Measurements from ENCODE around the gene MSLN. TPM values are rescaled to one million over a fixed set of nuclear protein-coding genes. Genes with fewer than 3 reads are reported as not detected.

Gene MSLN
- total and polyA plus RNA-seq, 2 of the 8 experiments (the other 6 are each of a cell fraction or from before 2014, with no cell fraction given): 0.28 to 0.50 TPM

DNA sequence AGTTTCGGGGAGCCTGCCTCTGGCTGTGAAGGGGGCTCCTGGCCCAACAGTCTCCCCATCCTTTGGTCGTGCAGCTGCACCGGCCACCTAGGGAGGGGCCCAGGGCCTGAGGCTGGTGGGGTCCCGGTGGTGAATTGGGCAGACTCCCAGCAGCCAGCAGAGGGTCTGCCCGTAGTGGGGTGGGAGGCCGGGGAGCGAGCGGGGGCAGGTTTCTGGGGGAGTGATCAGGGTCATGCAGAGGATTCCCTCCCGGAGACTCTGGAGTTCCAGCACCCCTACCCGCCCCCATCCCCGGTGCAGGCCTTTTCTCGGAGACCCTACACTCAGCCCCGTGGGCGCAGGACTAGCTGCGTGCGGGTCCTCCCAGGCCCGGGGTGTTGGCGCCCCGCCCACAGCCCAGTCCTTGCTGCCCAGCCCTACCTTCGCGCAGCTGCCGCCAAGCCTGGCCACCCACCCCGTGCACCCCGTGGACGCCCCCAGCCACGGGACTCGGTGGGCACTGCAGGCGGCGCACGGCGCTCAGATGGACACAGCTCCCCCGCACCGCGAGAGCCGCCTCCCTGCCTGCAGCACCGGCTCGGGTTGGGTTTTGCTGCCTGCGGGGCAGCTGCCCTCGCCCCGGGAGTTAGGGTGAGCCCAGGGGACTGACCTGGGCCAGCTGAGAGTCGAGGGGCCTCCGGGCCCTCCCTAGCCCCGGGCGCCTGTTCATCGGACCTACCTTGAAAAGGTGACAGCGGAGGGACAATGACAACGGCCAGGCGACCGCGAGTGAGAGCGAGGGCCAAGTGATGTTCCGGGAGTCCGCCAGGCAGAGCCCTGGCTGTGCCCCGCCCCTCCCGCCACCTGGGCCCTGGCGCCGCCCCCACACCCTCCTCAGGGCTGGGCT lies 39.7 kb downstream of the MSLN start, which contains the start of gene GNG13:
Gene GNG13 (minus strand): TSS at position 787 of the 886 bp plus-strand sequence. CDS start 1,657 bp downstream, outside the sequence.
- H3K4me2 ChIP-seq (ENCODE audit: insufficient read depth in 1 of 2, low read depth in 2 of 2, low read length in 2 of 2): peak within 1 kb of the TSS; percentile 66 to 85
- no peak within 1 kb of the TSS for H2AFZ ChIP-seq (ENCODE audit: low read length)
- H2AK5ac ChIP-seq (ENCODE audit: low read depth, low read length): no peak within 1 kb of the TSS
- peaks cover 5 to 15% of the 10 kb centered on the region in 2 experiments for H4K20me1 ChIP-seq (replicated peaks in 1 of 2; ENCODE audit: control insufficient read depth in 1 of 2, insufficient read depth in 2 of 2, low read length in 2 of 2)
- no peak within 1 kb of the TSS for H3K27ac ChIP-seq (ENCODE audit: low read depth, low read length)
- no peak within 1 kb of the TSS for H2BK15ac ChIP-seq (ENCODE audit: low read length)
- H3K4me3 ChIP-seq (ENCODE audit: extremely low read depth in 1 of 4, insufficient read depth in 2 of 4, low read depth in 3 of 4, low read length in 4 of 4): peak within 1 kb of the TSS; percentile 5 to 61 (median 20); a peak in 6 of 8 replicates
- no peak within 1 kb of the TSS for H3K56ac ChIP-seq (replicated peaks; ENCODE audit: insufficient read length, low read depth, low read length)
- ChIA-PET CTCF (ENCODE audit: partially characterized antibody) (interaction anchor here (0.7 to 3.9 kb wide), 7 partner anchors 14 to 88 kb away, joined by 3 to 24 read pairs (median 6); partner anchors contain the start of gene METRN), POLR2A (ENCODE audit: partially characterized antibody) (interaction anchor here (0.6 to 5.6 kb wide), 16 partner anchors 9 to 164 kb away, joined by 3 to 55 read pairs (median 4); partner anchors contain the start of genes ANTKMT, CCDC78, CHTF18 and CIAO3)
- peaks cover 0 to 17% (median 3%) of the 10 kb centered on the region in 4 experiments; a peak in 4 of 7 replicates for H3K4me1 ChIP-seq (replicated peaks in 1 of 4; ENCODE audit: control insufficient read depth in 3 of 4, insufficient read depth in 4 of 4, low read length in 3 of 4)
- H3K36me3 ChIP-seq (ENCODE audit: control insufficient read depth in 2 of 4, insufficient read depth in 4 of 4, low read length in 3 of 4): peaks cover 0 to 16% (median 0%) of the 10 kb centered on the region in 4 experiments; a peak in 3 of 8 replicates
- H3K79me1 ChIP-seq (ENCODE audit: low read depth, low read length): no peaks in the 10 kb centered on the region
- no peak within 1 kb of the TSS for H3K4ac ChIP-seq (replicated peaks; ENCODE audit: insufficient read length, low read depth, low read length)
- FAIRE-seq: no peak
- peaks cover 3% of the 10 kb centered on the region; the same call in 1 of the 2 replicates for H3K23me2 ChIP-seq (ENCODE audit: low read depth, low read length)
- no peak within 1 kb of the TSS for H3K23ac ChIP-seq (ENCODE audit: insufficient read length)
- H3K9ac ChIP-seq (replicated peaks in 1 of 4; ENCODE audit: extremely low read depth in 1 of 4, low read depth in 3 of 4, low read length in 3 of 4): no peak within 1 kb of the TSS
- H3K18ac ChIP-seq (ENCODE audit: extremely low read depth, low read length): no peak within 1 kb of the TSS
- DNase-seq (ENCODE audit: low read depth in 1 of 2, low spot score in 2 of 2): peak in 1 of 2 experiments; percentile 84
- H2BK20ac ChIP-seq (ENCODE audit: low read length): no peak within 1 kb of the TSS
- no peak within 1 kb of the TSS for H2BK12ac ChIP-seq (ENCODE audit: low read depth, low read length)
- no peak within 1 kb of the TSS for H4K5ac ChIP-seq (ENCODE audit: insufficient read length, low read depth, low read length)
- H3K79me2 ChIP-seq (ENCODE audit: control insufficient read depth in 1 of 2, insufficient read depth in 2 of 2, low read length in 2 of 2): no peaks in the 10 kb centered on the region
- H4K91ac ChIP-seq (replicated peaks; ENCODE audit: insufficient read length, low read length): no peak within 1 kb of the TSS
- peak within 1 kb of the TSS; percentile 23 for H4K8ac ChIP-seq (ENCODE audit: extremely low read depth, insufficient read depth, low read length)
- no peak for TF ChIP-seq SAP30 (IDR thresholded peaks at IDR 0.05; ENCODE audit: insufficient read depth, insufficient replicate concordance, low read length)
- no peak for TF ChIP-seq SIRT6 (IDR thresholded peaks at IDR 0.05; ENCODE audit: low read length)
- H3K14ac ChIP-seq (ENCODE audit: insufficient read length): no peak within 1 kb of the TSS
- H2BK120ac ChIP-seq (replicated peaks; ENCODE audit: low read depth, low read length): no peak within 1 kb of the TSS
- H3K27me3 ChIP-seq (replicated peaks in 1 of 4; ENCODE audit: control insufficient read depth in 3 of 4, extremely low read depth in 1 of 4, insufficient read depth in 3 of 4, low read length in 3 of 4): peaks cover 1 to 42% (median 28%) of the 10 kb centered on the region in 4 experiments; a peak in 6 of 7 replicates
- no peak within 1 kb of the TSS for H2BK5ac ChIP-seq (ENCODE audit: low read depth, low read length)
- 8% methylated on average over 26 of the region's 57 CpGs; no CpG with 5 or more reads in 1 of the 2 experiments for WGBS, 2 experiments (ENCODE audit: extremely low coverage in 1 of 2, insufficient coverage in 1 of 2, insufficient read length in 1 of 2, insufficient replicate concordance in 2 of 2, low coverage in 1 of 2, low lambda C conversion rate in 2 of 2, missing lambda C conversion rate in 1 of 2)
- no peaks in the 10 kb centered on the region for H3K9me3 ChIP-seq (ENCODE audit: insufficient read depth in 2 of 2, low read depth in 1 of 2, low read length in 1 of 2)
